KOPT-K1 (cell line): ENCODE data around the gene CDC7.

Source experiments
- H3K27ac ChIP-seq: fragments of 200-600 bp; sonication (generic); 2 replicates; pipeline ENCODE4 v1.5.1; 2016; ENCODE audit warnings: antibody characterized with exemption, mild to moderate bottlenecking, low read depth, low read length; ENCODE audit not compliant: poor library complexity, severe bottlenecking
- H3K36me3 ChIP-seq: fragments of 200-600 bp; sonication (generic); 2 replicates; pipeline ENCODE4 v1.5.1; 2017; ENCODE audit warnings: antibody characterized with exemption, mild to moderate bottlenecking, low read length, moderate library complexity; ENCODE audit not compliant: insufficient read depth
- H3K9me3 ChIP-seq: fragments of 200-600 bp; sonication (generic); 2 replicates; pipeline ENCODE4 v1.5.1; 2017; ENCODE audit warnings: antibody characterized with exemption, low read length, mild to moderate bottlenecking; ENCODE audit not compliant: insufficient read depth, poor library complexity, severe bottlenecking

CDC7 gene

DNA sequence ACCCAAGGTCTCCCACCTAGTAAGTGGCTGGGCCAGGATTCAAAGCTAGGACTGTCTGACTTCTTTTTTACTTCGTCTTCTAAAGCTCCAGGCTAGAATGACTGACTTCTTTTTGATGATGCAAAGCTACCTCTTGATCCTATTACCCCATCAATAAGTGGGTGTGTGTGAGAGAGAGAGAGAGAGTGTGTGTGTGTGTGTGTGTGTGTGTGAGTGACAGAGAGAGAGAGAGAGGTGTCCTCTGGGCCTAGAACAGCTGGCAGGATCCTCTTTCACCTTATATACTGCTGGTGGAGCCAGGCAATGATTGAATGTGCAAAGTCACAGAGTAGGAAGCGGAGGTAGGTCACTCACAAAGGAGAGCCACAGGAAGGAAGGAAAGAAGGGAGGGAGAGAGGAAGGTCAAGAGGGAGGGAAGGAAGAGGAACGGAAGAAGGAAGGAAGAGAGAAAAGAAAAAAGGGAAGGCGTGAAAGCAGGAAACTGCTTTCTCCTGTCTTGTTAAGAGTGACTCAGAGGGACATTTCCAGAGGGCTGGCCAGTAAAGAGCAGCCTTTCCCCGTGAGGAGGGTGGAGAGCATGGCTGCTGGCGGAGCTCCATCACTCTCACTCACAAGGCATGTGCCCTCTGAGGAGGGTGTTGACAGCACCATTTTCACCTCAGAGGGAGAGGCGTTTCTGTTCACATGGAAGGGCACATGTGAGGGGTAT lies 68.9 kb downstream of the CDC7 start:
- H3K36me3 ChIP-seq: no peaks in the 10 kb centered on the region
- no peak overlapping the region for H3K27ac ChIP-seq
- H3K9me3 ChIP-seq: no peaks in the 10 kb centered on the region

DNA sequence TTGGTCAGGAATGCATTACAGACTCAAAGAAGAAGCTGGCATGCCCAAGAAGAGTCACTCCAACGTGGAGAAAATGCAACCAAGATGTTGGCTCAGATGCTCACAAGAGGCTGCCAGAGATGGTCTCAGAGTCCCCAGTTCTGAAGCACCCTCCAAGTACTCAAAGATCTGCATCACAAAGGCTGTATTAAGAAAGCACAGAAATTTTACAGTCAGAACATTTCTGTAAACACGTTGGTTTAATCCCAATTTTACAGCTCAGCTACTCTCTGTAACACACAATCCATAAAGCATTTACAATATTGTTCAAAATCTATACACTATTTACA lies 69.4 kb downstream of the CDC7 start:
- Histone ChIP-seq H3K9me3 (no peaks in the 10 kb centered on the region), H3K27ac (no peak overlapping the region), H3K36me3 (no peaks in the 10 kb centered on the region)

DNA sequence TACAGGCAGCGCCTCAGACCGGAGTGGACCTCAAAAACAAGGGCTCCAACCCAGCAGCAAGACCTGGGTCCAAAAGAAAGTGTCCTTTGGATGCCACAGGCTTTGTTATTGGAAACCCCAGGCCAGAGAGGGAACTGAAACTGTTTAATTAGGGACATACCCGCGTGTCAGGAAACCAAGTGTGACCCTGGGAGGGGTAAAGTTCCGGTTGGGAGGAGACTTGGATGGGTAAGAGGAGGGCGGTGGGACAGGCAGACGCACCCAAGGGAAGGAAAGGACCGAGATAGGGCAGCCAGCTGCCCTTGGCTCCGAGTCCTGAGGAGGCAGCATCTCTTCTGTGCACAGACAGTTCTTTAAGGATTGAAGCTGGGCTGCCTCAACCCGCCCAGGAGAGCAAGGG lies 71.4 kb downstream of the CDC7 start:
- Histone ChIP-seq H3K36me3 (no peaks in the 10 kb centered on the region), H3K27ac (no peak overlapping the region)

More for the DNA sequence above, 71.4 kb downstream of the CDC7 start:
- H3K9me3 ChIP-seq: no peaks in the 10 kb centered on the region
